ENCODE data around the gene BPHL. TPM values are rescaled to one million over a fixed set of nuclear protein-coding genes. Genes with fewer than 3 reads are reported as not detected.

BPHL gene
- polyA plus RNA-seq, 1 of the 3 experiments (the other 2 are of a cell fraction), result 21.7 TPM

DNA sequence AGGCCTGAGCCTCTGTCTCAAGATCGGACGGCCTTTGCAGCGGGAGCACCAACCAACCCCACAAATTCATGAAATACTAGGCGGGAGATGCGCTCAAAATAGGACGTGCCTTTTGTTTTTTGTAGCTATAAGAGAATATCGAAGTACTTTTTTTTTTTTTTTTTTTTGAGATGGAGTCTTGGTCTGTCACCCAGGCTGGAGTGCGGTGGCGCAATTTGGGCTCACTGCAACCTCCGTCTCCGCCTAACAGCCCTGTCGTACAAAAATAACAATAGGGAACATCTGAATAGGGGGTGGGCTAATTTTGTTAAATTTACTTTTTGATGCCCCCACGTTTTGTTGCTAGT, 44.7 kb downstream of the BPHL start:
- Histone ChIP-seq H3K4me1 (ENCODE audit: control insufficient read depth in 1 of 2, insufficient read depth in 2 of 2, low read depth in 1 of 2, low read length in 1 of 2) (peaks cover 5 to 34% of the 10 kb centered on the region in 2 experiments; a peak in 3 of 4 replicates), H3K79me2 (ENCODE audit: insufficient read depth) (peaks cover 7% of the 10 kb centered on the region; the same call in 1 of the 2 replicates), H2AFZ (ENCODE audit: low read depth) (peak overlapping the region; percentile 64; the same call in 1 of the 2 replicates), H3K27ac (ENCODE audit: low read depth in 2 of 2, low read length in 1 of 2) (peak overlapping the region; percentile 32 to 42; a peak in 3 of 4 replicates), H3K9me3 (no peaks in the 10 kb centered on the region), H3K4me2 (peak overlapping the region; percentile 96), H3K9me2 (no peaks in the 10 kb centered on the region), H3K9ac (peak overlapping the region; percentile 61; the same call in 1 of the 2 replicates), H3K4me3 (ENCODE audit: low read depth in 2 of 2, low read length in 1 of 2) (peak overlapping the region in 1 of 2 experiments; percentile 72; a peak in 3 of 4 replicates), H4K20me1 (ENCODE audit: insufficient read depth) (no peaks in the 10 kb centered on the region), H3K36me3 (replicated peaks in 1 of 2; ENCODE audit: control insufficient read depth in 1 of 2, insufficient read depth in 2 of 2, low read length in 1 of 2) (no peaks in the 10 kb centered on the region), H3K27me3 (ENCODE audit: insufficient read depth) (no peaks in the 10 kb centered on the region), H3F3A (replicated peaks; ENCODE audit: insufficient read depth) (peaks cover 54% of the 10 kb centered on the region)
- WGBS (ENCODE audit: low lambda C conversion rate), result 24% methylated on average over 13 of the region's 13 CpGs
- no peak for DNase-seq
- POLR2A ChIA-PET, result interaction anchor here (0.9 to 1.7 kb wide), 7 partner anchors 46 to 174 kb away, joined by 3 to 22 read pairs (median 6); partner anchors contain the start of gene RIPK1
- CTCF ChIA-PET, result interaction anchor here (1.0 to 2.1 kb wide), 7 partner anchors 14 to 88 kb away, joined by 4 to 7 read pairs (median 5); no protein-coding TSS in a partner anchor
- no peak for TF ChIP-seq GATA2 (CRISPR knock-in tag; IDR thresholded peaks at IDR 0.05)
- TF ChIP-seq, protein P1, sequence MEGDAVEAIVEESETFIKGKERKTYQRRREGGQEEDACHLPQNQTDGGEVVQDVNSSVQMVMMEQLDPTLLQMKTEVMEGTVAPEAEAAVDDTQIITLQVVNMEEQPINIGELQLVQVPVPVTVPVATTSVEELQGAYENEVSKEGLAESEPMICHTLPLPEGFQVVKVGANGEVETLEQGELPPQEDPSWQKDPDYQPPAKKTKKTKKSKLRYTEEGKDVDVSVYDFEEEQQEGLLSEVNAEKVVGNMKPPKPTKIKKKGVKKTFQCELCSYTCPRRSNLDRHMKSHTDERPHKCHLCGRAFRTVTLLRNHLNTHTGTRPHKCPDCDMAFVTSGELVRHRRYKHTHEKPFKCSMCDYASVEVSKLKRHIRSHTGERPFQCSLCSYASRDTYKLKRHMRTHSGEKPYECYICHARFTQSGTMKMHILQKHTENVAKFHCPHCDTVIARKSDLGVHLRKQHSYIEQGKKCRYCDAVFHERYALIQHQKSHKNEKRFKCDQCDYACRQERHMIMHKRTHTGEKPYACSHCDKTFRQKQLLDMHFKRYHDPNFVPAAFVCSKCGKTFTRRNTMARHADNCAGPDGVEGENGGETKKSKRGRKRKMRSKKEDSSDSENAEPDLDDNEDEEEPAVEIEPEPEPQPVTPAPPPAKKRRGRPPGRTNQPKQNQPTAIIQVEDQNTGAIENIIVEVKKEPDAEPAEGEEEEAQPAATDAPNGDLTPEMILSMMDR (IDR thresholded peaks at IDR 0.05), result 0 out of 2 replicates have a peak, but pooled peaks have one; percentile 9

DNA sequence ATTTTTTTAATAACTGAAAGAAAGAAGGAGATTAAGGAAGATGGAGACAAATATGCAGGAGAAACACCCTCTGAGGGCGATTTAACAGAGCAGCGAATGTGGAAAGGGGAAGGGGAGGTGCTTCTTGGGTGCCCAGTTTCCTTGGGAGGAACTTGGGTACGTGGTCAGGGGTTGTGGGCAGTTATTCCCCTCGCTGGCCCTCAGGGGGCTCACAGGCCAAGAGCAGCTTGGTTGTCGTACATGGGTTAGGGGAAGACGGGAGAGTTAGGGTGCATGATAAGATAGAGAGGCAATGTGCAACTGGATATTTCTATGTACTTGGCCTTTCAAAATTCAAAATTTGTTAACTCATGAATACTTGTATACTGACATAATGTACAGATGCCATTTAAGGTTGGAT, 45.9 kb downstream of the BPHL start:
- Histone ChIP-seq H3K4me1 (ENCODE audit: control insufficient read depth in 1 of 2, insufficient read depth in 2 of 2, low read depth in 1 of 2, low read length in 1 of 2) (peaks cover 3 to 34% of the 10 kb centered on the region in 2 experiments; a peak in 3 of 4 replicates), H3K4me3 (ENCODE audit: low read depth in 2 of 2, low read length in 1 of 2) (no peak overlapping the region), H3K4me2 (no peak overlapping the region), H3K9me3 (no peaks in the 10 kb centered on the region), H3K36me3 (replicated peaks in 1 of 2; ENCODE audit: control insufficient read depth in 1 of 2, insufficient read depth in 2 of 2, low read length in 1 of 2) (no peaks in the 10 kb centered on the region), H3K27me3 (ENCODE audit: insufficient read depth) (no peaks in the 10 kb centered on the region), H3K9ac (no peak overlapping the region), H3F3A (replicated peaks; ENCODE audit: insufficient read depth) (peaks cover 50% of the 10 kb centered on the region), H2AFZ (ENCODE audit: low read depth) (no peak overlapping the region), H4K20me1 (ENCODE audit: insufficient read depth) (no peaks in the 10 kb centered on the region), H3K27ac (ENCODE audit: low read depth in 2 of 2, low read length in 1 of 2) (peak overlapping the region in 1 of 2 experiments; percentile 84; a peak in 1 of 4 replicates), H3K9me2 (no peaks in the 10 kb centered on the region), H3K79me2 (ENCODE audit: insufficient read depth) (no peaks in the 10 kb centered on the region)
- CTCF ChIA-PET, result interaction anchor here (0.8 kb wide), 1 partner anchor 10 kb away, joined by 3 read pairs; no protein-coding TSS in a partner anchor
- POLR2A ChIA-PET, result no interaction called here
- over 99% methylated on average over 6 of the region's 6 CpGs for WGBS (ENCODE audit: low lambda C conversion rate)
- DNase-seq, result no peak
- TF ChIP-seq, protein P2, sequence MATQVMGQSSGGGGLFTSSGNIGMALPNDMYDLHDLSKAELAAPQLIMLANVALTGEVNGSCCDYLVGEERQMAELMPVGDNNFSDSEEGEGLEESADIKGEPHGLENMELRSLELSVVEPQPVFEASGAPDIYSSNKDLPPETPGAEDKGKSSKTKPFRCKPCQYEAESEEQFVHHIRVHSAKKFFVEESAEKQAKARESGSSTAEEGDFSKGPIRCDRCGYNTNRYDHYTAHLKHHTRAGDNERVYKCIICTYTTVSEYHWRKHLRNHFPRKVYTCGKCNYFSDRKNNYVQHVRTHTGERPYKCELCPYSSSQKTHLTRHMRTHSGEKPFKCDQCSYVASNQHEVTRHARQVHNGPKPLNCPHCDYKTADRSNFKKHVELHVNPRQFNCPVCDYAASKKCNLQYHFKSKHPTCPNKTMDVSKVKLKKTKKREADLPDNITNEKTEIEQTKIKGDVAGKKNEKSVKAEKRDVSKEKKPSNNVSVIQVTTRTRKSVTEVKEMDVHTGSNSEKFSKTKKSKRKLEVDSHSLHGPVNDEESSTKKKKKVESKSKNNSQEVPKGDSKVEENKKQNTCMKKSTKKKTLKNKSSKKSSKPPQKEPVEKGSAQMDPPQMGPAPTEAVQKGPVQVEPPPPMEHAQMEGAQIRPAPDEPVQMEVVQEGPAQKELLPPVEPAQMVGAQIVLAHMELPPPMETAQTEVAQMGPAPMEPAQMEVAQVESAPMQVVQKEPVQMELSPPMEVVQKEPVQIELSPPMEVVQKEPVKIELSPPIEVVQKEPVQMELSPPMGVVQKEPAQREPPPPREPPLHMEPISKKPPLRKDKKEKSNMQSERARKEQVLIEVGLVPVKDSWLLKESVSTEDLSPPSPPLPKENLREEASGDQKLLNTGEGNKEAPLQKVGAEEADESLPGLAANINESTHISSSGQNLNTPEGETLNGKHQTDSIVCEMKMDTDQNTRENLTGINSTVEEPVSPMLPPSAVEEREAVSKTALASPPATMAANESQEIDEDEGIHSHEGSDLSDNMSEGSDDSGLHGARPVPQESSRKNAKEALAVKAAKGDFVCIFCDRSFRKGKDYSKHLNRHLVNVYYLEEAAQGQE (IDR thresholded peaks at IDR 0.05; ENCODE audit: low read depth, low read length), result no peak
- TF ChIP-seq ELF1 (IDR thresholded peaks at IDR 0.05) (no peak), NFIC (IDR thresholded peaks at IDR 0.05; ENCODE audit: borderline replicate concordance) (no peak), MEF2A (IDR thresholded peaks at IDR 0.05; ENCODE audit: borderline replicate concordance, low read depth) (no peak)
- TF ChIP-seq, protein P1 (IDR thresholded peaks at IDR 0.05), result no peak

All from SK-N-SH (cell line).